GM23248 (cell line): ENCODE measurements around the gene CROCC2.

Experiments used
- EZH2 ChIP-seq: fragments of 200-600 bp; sonication (generic); IDR thresholded peaks from 2 replicates; pipeline ENCODE4 v1.6.1; 2018; ENCODE audit warnings: antibody characterized with exemption, mild to moderate bottlenecking; ENCODE audit not compliant: insufficient read depth, poor library complexity, severe bottlenecking
- EZH2phosphoT487 ChIP-seq: fragments of 200-600 bp; sonication (generic); IDR thresholded peaks from 2 replicates; pipeline ENCODE4 v1.6.1; 2018; ENCODE audit warnings: antibody characterized with exemption, moderate library complexity, mild to moderate bottlenecking, low read depth; ENCODE audit not compliant: insufficient read depth

DNA sequence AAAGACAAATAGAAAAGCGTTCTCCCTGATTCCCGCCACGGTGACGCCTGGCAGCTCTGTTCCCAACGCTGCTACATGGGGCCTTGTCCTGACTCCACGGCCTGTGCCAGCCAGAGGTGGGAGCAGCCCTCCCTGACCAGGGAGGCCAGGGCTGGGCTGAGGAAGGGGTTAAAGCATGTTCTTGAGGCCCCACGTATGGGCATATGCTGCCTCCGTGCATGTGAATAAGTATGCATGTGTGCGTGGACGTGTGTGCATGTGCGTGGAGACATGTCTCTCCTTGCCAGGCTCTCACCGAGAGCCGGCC, 90.7 kb downstream of the CROCC2 start:
- TF ChIP-seq EZH2, result no peak
- TF ChIP-seq EZH2phosphoT487, result no peak
